Brain microvascular endothelial cell (primary cell): Measurements from ENCODE around the gene CCDC70.

Source experiments
- DNase-seq: peaks from one replicate; pipeline ENCODE4 v3.0.0-alpha.2; 2020
- H3K27ac ChIP-seq: fragments of 250-450 bp; sonication (Bioruptor Pico); 2 replicates; pipeline ENCODE4 v1.5.1; 2020; ENCODE audit warnings: mild to moderate bottlenecking, moderate library complexity
- H3K27me3 ChIP-seq: fragments of 250-450 bp; sonication (Bioruptor Pico); replicated peaks from 2 replicates; pipeline ENCODE4 v1.5.1; 2020; ENCODE audit warnings: mild to moderate bottlenecking
- H3K36me3 ChIP-seq: fragments of 250-450 bp; sonication (Bioruptor Pico); replicated peaks from 2 replicates; pipeline ENCODE4 v1.5.1; 2020; ENCODE audit warnings: mild to moderate bottlenecking
- H3K4me3 ChIP-seq: 2 replicates; pipeline ENCODE4 v1.5.1; 2011; ENCODE audit warnings: low read depth, mild to moderate bottlenecking, control low read depth, low read length, moderate library complexity
- in situ Hi-C: cut with HindIII; loops from 2 replicates; pipeline ENCODE4 v1.10.0; 2017; ENCODE audit warnings: low sequenced_read_pairs, low pct_ligation_motif_present
- TF ChIP-seq, protein P1 (sequence below): IDR thresholded peaks from 2 replicates; pipeline ENCODE4 v1.5.1; 2011; ENCODE audit warnings: low read depth, mild to moderate bottlenecking, moderate library complexity, low read length, control low read depth, inconsistent platforms; ENCODE audit errors: missing control alignments

CCDC70 gene

DNA sequence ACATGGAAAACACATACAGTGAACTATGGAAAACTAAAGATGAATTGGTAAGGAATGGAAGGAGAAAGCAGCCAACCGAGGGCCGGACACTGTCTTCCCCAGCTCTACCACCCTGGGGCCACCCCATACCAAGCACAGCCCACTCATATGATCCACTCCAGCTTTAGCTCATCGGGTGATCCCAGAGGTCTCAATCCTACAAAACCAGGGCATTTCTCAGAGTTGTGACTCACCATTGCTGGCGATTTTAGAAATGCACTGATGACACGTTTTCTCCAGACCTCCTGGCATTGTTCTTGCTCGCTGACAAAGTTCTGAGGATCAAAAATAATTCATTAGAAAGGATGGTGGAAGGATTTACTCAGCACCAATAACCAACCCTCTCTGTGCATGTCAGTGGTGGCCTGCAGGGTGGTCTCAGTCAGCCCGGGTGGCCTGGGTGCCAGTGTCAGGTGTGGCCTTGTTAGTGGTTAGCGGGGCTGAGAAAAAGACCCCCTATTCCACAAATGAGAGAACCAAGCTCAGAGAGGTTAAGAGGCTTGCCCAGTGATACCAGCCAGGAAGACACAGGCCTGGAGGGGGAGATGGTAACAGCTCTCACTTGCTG is 23.4 kb upstream of the CCDC70 start:
- TF ChIP-seq, protein P1, sequence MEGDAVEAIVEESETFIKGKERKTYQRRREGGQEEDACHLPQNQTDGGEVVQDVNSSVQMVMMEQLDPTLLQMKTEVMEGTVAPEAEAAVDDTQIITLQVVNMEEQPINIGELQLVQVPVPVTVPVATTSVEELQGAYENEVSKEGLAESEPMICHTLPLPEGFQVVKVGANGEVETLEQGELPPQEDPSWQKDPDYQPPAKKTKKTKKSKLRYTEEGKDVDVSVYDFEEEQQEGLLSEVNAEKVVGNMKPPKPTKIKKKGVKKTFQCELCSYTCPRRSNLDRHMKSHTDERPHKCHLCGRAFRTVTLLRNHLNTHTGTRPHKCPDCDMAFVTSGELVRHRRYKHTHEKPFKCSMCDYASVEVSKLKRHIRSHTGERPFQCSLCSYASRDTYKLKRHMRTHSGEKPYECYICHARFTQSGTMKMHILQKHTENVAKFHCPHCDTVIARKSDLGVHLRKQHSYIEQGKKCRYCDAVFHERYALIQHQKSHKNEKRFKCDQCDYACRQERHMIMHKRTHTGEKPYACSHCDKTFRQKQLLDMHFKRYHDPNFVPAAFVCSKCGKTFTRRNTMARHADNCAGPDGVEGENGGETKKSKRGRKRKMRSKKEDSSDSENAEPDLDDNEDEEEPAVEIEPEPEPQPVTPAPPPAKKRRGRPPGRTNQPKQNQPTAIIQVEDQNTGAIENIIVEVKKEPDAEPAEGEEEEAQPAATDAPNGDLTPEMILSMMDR: no peak
- H3K4me3 ChIP-seq: no peak overlapping the region
- no peaks in the 10 kb centered on the region for H3K27me3 ChIP-seq
- H3K27ac ChIP-seq: no peak overlapping the region
- peak; percentile 71 for DNase-seq
- in situ Hi-C loops: no loop called here
- no peaks in the 10 kb centered on the region for H3K36me3 ChIP-seq

DNA sequence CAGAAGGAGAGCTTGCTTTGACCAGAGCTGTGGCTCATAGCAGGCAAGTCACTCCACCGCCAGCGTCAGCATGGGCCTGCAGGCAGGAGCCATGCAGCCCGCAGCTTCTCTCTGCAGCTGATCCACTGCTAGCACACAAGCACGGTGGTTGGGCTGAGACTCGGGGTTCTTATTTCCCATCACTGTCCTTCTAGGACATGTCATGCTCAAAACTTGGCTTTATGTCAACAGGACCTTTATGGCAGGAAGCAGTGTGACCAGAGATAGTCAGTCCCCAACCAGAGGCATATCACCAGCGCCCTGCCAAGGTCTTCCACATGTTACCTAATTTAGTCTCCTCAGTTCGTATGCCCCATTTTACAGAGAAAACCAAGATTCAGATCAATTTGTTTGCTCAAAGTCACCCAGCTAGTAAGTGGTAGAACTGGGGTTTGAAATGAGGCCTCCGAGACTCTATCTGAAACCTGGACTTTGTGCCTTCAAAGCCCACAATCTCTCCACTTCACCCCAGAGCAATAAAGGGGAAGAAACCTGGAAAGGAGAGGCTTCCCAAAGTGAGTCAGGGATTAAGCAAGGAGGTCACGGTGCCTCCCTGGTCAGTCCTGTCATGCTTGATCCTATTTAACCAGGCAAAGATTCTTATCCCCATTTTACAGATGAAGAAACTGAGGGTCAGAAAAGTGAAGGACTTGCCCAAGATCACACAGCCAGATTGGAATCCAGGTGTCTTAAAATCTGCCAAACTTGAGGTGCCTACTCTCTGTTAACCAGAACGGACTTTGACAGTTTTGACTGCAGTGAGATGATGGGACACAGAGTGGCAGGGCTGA is 21.8 kb upstream of the CCDC70 start:
- TF ChIP-seq, protein P1: no peak
- Histone ChIP-seq H3K4me3 (no peak overlapping the region), H3K27me3 (no peaks in the 10 kb centered on the region), H3K27ac (no peak overlapping the region), H3K36me3 (no peaks in the 10 kb centered on the region)
- DNase-seq: no peak
- in situ Hi-C loops: no loop called here

DNA sequence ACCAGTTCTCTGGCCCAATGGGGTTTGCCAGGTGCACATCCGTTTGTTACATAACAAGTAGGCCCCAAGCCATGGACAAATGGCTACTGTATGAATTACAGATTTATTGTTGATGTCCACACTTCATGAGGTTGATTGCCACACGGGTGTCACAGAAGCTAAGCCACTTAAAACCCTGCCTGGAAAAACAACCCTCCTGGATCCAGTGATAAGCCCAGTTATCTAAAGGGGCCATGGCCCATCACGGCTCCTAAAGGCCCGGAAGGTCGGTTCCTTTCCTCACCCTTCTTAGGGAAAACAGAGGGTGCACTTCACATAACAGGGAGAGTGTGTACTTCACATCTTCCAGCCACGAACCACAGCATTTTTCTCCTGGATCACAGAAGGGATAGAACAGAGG is 20.9 kb upstream of the CCDC70 start:
- H3K36me3 ChIP-seq: no peaks in the 10 kb centered on the region
- H3K4me3 ChIP-seq: no peak overlapping the region
- H3K27me3 ChIP-seq: no peaks in the 10 kb centered on the region
- TF ChIP-seq, protein P1: no peak
- no peak overlapping the region for H3K27ac ChIP-seq
- in situ Hi-C loops: no loop called here
- no peak for DNase-seq

DNA sequence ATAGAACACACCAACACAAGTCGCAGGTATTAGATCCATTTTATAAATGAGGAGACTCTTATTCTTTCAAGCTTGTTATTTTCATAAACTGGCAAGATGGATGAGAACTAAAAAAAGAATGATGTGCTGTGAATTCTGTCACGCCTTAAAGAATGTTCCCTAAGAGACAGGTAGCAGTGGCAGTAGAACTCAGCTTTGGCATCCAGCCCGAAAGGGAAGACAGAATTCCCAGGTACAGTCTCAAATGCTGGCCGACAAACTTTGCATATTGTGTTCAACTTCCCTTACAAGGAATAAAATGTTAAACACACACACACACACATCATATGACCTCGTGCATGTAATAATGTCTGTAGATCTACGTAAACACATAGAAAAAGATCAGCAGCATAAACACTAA is 20.0 kb upstream of the CCDC70 start:
- H3K4me3 ChIP-seq: no peak overlapping the region
- H3K27me3 ChIP-seq: no peaks in the 10 kb centered on the region
- no peaks in the 10 kb centered on the region for H3K36me3 ChIP-seq
- H3K27ac ChIP-seq: no peak overlapping the region
- in situ Hi-C loops: no loop called here
- DNase-seq: no peak
- TF ChIP-seq, protein P1: no peak

DNA sequence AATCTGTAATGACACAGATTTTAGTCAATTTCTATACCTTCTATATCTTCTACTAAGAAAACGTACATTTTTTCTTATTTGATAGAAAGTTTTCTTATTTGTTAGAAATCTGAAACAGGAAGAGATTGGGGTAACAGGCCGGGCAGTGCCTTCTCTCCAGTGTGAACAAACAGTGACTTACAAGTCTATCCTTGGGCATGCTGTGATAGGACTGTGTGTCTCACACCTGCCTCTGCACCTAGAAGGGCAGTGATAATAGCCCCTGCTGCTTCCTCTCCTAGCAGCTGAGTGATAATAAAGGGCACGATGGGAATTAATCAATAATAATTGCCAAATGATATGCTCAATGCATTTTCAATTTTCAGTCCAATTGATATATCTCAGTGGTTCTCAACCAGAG is 18.2 kb upstream of the CCDC70 start:
- in situ Hi-C loops: no loop called here
- H3K27me3 ChIP-seq: no peaks in the 10 kb centered on the region
- no peaks in the 10 kb centered on the region for H3K36me3 ChIP-seq
- H3K4me3 ChIP-seq: no peak overlapping the region
- TF ChIP-seq, protein P1: no peak
- no peak for DNase-seq
- H3K27ac ChIP-seq: no peak overlapping the region
